Measurements from ENCODE around the gene UFD1.

DNA sequence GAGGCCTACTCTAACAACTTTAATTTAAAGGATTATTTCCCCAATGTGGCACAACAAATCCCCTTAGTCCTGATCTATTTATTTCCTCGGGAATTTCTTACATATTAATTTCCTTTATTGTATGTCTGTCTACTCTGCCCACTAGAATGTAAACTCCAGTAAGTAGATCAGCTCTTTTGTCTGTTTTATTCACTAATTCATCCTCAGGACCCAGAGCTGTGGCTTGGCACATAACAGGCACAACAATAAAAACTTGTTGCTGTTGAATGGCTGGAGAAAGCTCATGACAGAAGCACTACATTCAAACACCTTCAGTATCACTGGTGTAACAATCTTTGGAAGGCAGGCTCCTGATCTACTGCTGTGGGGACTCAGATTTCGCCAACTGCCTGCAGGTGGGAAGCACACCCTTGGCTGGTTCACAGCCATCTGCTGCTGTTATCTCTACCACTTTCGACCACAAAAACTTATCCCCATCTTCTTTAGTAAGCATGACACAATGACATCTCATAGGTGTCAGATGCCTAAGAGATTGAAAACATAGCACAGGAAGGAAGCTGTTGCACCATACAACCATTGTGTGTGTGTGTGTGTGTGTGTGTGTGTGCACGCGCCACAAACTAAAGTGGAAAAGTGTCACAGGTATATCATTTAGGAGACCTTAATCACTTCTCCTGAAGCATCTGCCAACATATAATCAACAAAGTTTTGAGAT lies 59.4 kb downstream of the UFD1 start:
- TF ChIP-seq, protein P1, sequence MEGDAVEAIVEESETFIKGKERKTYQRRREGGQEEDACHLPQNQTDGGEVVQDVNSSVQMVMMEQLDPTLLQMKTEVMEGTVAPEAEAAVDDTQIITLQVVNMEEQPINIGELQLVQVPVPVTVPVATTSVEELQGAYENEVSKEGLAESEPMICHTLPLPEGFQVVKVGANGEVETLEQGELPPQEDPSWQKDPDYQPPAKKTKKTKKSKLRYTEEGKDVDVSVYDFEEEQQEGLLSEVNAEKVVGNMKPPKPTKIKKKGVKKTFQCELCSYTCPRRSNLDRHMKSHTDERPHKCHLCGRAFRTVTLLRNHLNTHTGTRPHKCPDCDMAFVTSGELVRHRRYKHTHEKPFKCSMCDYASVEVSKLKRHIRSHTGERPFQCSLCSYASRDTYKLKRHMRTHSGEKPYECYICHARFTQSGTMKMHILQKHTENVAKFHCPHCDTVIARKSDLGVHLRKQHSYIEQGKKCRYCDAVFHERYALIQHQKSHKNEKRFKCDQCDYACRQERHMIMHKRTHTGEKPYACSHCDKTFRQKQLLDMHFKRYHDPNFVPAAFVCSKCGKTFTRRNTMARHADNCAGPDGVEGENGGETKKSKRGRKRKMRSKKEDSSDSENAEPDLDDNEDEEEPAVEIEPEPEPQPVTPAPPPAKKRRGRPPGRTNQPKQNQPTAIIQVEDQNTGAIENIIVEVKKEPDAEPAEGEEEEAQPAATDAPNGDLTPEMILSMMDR (IDR thresholded peaks at IDR 0.05), result no peak
- TF ChIP-seq EZH2 (IDR thresholded peaks at IDR 0.05; ENCODE audit: borderline replicate concordance, insufficient read depth, low read depth, low read length, poor library complexity, severe bottlenecking), result no peak
